Measurements from ENCODE around the gene FAM174C. TPM values are rescaled to one million over a fixed set of nuclear protein-coding genes. Genes with fewer than 3 reads are reported as not detected.

Gene FAM174C
- polyA plus RNA-seq, 3 donors, result 32.8 to 56.2 (median 40.0) TPM

- H3K27ac Mint-ChIP-seq, result peak overlapping the region in 4 of 7 donors; percentile 26 to 70 (median 54)
- H3K27ac ChIP-seq (ENCODE audit: low read depth in 1 of 2, low read length in 2 of 2), result peak overlapping the region in 1 of 2 donors; percentile 9
- peaks cover 32% of the 10 kb centered on the region for H4K20me1 ChIP-seq (ENCODE audit: insufficient read depth, low read length)
- DNase-seq, result peak in 2 of 3 donors; percentile 60 to 82
- no peaks in the 10 kb centered on the region for H3K9me3 ChIP-seq (replicated peaks in 1 of 2; ENCODE audit: control insufficient read depth in 1 of 2, insufficient read depth in 1 of 2, low read length in 2 of 2)
- H3K9ac ChIP-seq (ENCODE audit: insufficient read depth, low read length, poor library complexity, severe bottlenecking), result no peak overlapping the region
- peaks cover 22% of the 10 kb centered on the region for H3K79me2 ChIP-seq (ENCODE audit: insufficient read depth, low read length)
- peak overlapping the region; percentile 9 to 37 for H3K4me3 Mint-ChIP-seq
- H3K4me2 ChIP-seq (replicated peaks; ENCODE audit: extremely low read depth, low read length, poor library complexity, severe bottlenecking), result no peak overlapping the region
- peaks cover 0 to 2% (median 0%) of the 10 kb centered on the region in 7 donors for H3K9me3 Mint-ChIP-seq
- H3K4me1 ChIP-seq (ENCODE audit: control insufficient read depth in 1 of 2, insufficient read depth in 2 of 2, low read length in 2 of 2), result peaks cover 61 to 75% of the 10 kb centered on the region in 2 donors
- no peaks in the 10 kb centered on the region for H3K36me3 ChIP-seq (replicated peaks in 1 of 2; ENCODE audit: control insufficient read depth in 1 of 2, insufficient read depth in 2 of 2, low read length in 2 of 2)
- 91% methylated on average over 22 of the region's 26 CpGs for WGBS (ENCODE audit: insufficient coverage)
- peaks cover 0 to 8% of the 10 kb centered on the region in 2 donors for H3K27me3 ChIP-seq (ENCODE audit: control insufficient read depth in 2 of 2, insufficient read depth in 2 of 2, low read length in 2 of 2)
- no peak overlapping the region for H2AFZ ChIP-seq (ENCODE audit: insufficient read depth, low read depth, low read length, poor library complexity, severe bottlenecking)
- peaks cover 49% of the 10 kb centered on the region for H3K4me1 Mint-ChIP-seq
- H3K36me3 Mint-ChIP-seq, result peaks cover 0 to 5% of the 10 kb centered on the region in 2 donors
- no peak for TF ChIP-seq CTCF (IDR thresholded peaks at IDR 0.05)
- intact Hi-C loops (cut with micrococcal nuclease), result loop anchor here in 1 of 2 donors (5.0 kb wide), 1 partner anchor 163 kb away; the partner anchor contains the start of gene GPX4
- peaks cover 12 to 22% (median 14%) of the 10 kb centered on the region in 3 donors for H3K27me3 Mint-ChIP-seq (ENCODE audit: low read depth in 3 of 3)
- H3K4me3 ChIP-seq (replicated peaks in 1 of 3; ENCODE audit: low read depth in 2 of 3, low read length in 3 of 3), result no peak overlapping the region
Observed at GRCh38 chr19:1264801-1265614, 10.3 kb upstream of the FAM174C start.

GRCh38 chr19:1265615-1266128 lies 9.7 kb upstream of the FAM174C start:
- peak overlapping the region; percentile 89 for H3K4me2 ChIP-seq (replicated peaks; ENCODE audit: extremely low read depth, low read length, poor library complexity, severe bottlenecking)
- 16% methylated on average over 18 of the region's 28 CpGs for WGBS (ENCODE audit: insufficient coverage)
- H3K36me3 ChIP-seq (replicated peaks in 1 of 2; ENCODE audit: control insufficient read depth in 1 of 2, insufficient read depth in 2 of 2, low read length in 2 of 2), result peaks cover 0 to 3% of the 10 kb centered on the region in 2 donors
- Mint-ChIP-seq H3K27me3 (ENCODE audit: low read depth in 3 of 3) (peaks cover 11 to 22% (median 14%) of the 10 kb centered on the region in 3 donors), H3K36me3 (peaks cover 6 to 8% of the 10 kb centered on the region in 2 donors), H3K27ac (peak overlapping the region in 6 of 7 donors; percentile 60 to 83 (median 73)), H3K9me3 (peaks cover 0 to 2% (median 0%) of the 10 kb centered on the region in 7 donors), H3K4me3 (peak overlapping the region; percentile 68 to 74), H3K4me1 (peaks cover 55% of the 10 kb centered on the region)
- H3K9ac ChIP-seq (ENCODE audit: insufficient read depth, low read length, poor library complexity, severe bottlenecking), result peak overlapping the region; percentile 71
- H3K9me3 ChIP-seq (replicated peaks in 1 of 2; ENCODE audit: control insufficient read depth in 1 of 2, insufficient read depth in 1 of 2, low read length in 2 of 2), result no peaks in the 10 kb centered on the region
- H2AFZ ChIP-seq (ENCODE audit: insufficient read depth, low read depth, low read length, poor library complexity, severe bottlenecking), result peak overlapping the region; percentile 75
- DNase-seq, result peak; percentile 88 to 96 (median 91)
- TF ChIP-seq CTCF (IDR thresholded peaks at IDR 0.05), result no peak
- H3K27ac ChIP-seq (ENCODE audit: low read depth in 1 of 2, low read length in 2 of 2), result peak overlapping the region; percentile 19 to 79
- peaks cover 24% of the 10 kb centered on the region for H3K79me2 ChIP-seq (ENCODE audit: insufficient read depth, low read length)
- peaks cover 61 to 75% of the 10 kb centered on the region in 2 donors for H3K4me1 ChIP-seq (ENCODE audit: control insufficient read depth in 1 of 2, insufficient read depth in 2 of 2, low read length in 2 of 2)
- peaks cover 0 to 8% of the 10 kb centered on the region in 2 donors for H3K27me3 ChIP-seq (ENCODE audit: control insufficient read depth in 2 of 2, insufficient read depth in 2 of 2, low read length in 2 of 2)
- intact Hi-C loops (cut with micrococcal nuclease), result loop anchor here in 1 of 2 donors (5.0 kb wide), 1 partner anchor 163 kb away; the partner anchor contains the start of gene GPX4
- H3K4me3 ChIP-seq (replicated peaks in 1 of 3; ENCODE audit: low read depth in 2 of 3, low read length in 3 of 3), result peak overlapping the region in 2 of 3 experiments; percentile 39 to 77
- peaks cover 33% of the 10 kb centered on the region for H4K20me1 ChIP-seq (ENCODE audit: insufficient read depth, low read length)

All from CD14-positive monocyte (primary cell).